ENCODE measurements around the gene CHURC1. TPM values are rescaled to one million over a fixed set of nuclear protein-coding genes. Genes with fewer than 3 reads are reported as not detected.

The CHURC1 gene
- total RNA-seq, 1 donor from 2014 or later, result 72.6 TPM

DNA sequence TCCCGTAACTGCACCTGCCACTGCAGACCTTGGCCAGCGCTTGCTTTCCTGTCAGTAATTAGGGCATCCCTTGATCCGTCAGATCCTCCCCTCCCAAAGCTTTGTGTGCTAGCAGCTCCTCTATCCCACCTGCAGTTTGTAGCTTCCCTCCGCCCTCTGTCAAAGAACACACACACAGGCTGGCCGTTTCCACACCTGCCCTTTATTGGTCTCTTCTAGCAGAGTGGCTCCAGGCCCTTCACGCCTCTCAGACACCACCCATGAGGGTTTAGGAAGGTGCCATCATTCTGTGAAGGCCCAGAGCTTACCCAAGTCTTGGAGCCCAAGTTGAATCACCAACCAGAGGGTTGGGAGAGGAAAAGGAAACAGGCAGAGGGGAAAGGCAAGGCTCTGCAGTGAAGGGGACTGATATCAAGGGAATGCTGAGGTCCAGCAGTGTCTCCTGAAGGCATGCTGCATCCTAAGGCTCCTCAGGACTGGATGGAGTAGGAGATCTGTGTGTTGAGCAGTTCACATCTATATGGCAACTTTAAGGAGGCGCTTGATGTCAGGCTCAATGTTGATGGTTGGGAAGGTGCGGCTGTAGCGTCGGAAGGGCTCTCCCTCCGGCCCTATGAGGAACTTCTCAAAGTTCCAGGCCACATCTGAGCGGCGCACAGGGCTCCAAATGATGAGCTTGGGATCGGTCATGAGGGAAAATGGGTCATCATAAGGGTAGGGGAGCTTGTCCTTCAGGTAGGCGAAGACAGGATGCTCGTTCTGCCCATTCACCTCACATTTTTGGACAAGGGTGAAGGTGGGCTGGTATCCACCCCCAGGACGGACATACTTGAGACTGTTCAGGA, 24.9 kb downstream of the CHURC1 start:
- no peak for ATAC-seq
- DNase-seq, result no peak
- Histone ChIP-seq H3K36me3 (peaks cover 45% of the 10 kb centered on the region), H3K27ac (no peak overlapping the region), H3K4me1 (no peaks in the 10 kb centered on the region), H3K4me3 (no peak overlapping the region), H3K9me3 (no peaks in the 10 kb centered on the region), H3K27me3 (ENCODE audit: low read depth) (no peaks in the 10 kb centered on the region)
- intact Hi-C loops (cut with DNase I), result no loop called here
- TF ChIP-seq, protein P1, sequence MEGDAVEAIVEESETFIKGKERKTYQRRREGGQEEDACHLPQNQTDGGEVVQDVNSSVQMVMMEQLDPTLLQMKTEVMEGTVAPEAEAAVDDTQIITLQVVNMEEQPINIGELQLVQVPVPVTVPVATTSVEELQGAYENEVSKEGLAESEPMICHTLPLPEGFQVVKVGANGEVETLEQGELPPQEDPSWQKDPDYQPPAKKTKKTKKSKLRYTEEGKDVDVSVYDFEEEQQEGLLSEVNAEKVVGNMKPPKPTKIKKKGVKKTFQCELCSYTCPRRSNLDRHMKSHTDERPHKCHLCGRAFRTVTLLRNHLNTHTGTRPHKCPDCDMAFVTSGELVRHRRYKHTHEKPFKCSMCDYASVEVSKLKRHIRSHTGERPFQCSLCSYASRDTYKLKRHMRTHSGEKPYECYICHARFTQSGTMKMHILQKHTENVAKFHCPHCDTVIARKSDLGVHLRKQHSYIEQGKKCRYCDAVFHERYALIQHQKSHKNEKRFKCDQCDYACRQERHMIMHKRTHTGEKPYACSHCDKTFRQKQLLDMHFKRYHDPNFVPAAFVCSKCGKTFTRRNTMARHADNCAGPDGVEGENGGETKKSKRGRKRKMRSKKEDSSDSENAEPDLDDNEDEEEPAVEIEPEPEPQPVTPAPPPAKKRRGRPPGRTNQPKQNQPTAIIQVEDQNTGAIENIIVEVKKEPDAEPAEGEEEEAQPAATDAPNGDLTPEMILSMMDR (IDR thresholded peaks at IDR 0.05), result no peak

DNA sequence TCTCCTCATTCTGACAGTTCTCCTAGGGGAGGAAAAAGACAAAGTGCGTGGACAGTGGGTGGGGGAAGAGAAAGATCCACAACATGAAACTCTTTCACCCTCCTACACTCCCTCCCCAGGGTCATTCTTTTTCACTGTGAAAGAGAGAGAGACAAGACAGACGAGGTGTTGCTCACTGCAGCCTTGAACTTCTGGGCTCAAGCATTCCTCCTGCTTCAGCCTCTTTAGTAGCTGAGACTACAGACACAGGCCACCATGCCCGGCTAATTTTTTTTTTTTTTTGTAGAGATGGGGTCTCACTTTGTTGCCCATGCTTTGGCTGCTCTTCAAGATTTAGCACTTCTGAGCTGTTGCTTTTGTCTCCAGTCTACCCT, 25.5 kb downstream of the CHURC1 start:
- Histone ChIP-seq H3K27ac (no peak overlapping the region), H3K36me3 (peaks cover 40% of the 10 kb centered on the region), H3K9me3 (no peaks in the 10 kb centered on the region), H3K27me3 (ENCODE audit: low read depth) (no peaks in the 10 kb centered on the region), H3K4me3 (no peak overlapping the region), H3K4me1 (no peaks in the 10 kb centered on the region)
- intact Hi-C loops (cut with DNase I), result no loop called here
- TF ChIP-seq, protein P1 (IDR thresholded peaks at IDR 0.05), result no peak
- ATAC-seq, result no peak
- no peak for DNase-seq

DNA sequence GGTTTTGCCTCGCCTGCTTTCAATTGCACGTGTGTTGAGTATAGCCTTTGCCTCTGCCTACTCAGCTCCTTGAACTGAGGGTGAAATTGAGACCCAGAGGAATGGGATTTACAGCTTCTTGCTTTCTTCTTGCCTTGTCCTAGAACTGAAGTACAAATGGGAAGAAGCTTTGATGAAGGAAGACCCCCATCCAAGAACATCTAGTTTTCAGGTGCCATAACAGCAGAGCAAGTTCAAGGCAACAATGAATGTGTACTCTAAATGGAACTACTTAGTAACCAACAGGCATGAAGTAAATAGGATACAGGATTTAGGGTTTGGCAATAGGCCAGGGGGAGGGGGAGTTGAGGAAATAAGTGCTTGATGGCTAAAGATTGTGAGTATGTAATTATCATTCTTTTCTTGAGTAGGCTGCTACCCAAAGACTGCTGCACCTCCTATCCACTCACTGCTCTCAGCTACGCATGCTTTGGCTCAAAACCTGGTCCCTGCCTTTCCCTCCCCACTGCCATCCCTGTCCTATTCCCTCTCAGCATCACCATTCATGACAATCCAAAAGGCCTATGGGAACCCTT, 26.2 kb downstream of the CHURC1 start:
- no peak overlapping the region for H3K4me3 ChIP-seq
- peaks cover 40% of the 10 kb centered on the region for H3K36me3 ChIP-seq
- H3K27ac ChIP-seq, result no peak overlapping the region
- ATAC-seq (no peak), DNase-seq (no peak)
- intact Hi-C loops (cut with DNase I), result no loop called here
- H3K27me3 ChIP-seq (ENCODE audit: low read depth), result no peaks in the 10 kb centered on the region
- TF ChIP-seq, protein P1 (IDR thresholded peaks at IDR 0.05), result no peak
- H3K9me3 ChIP-seq, result no peaks in the 10 kb centered on the region
- no peaks in the 10 kb centered on the region for H3K4me1 ChIP-seq

DNA sequence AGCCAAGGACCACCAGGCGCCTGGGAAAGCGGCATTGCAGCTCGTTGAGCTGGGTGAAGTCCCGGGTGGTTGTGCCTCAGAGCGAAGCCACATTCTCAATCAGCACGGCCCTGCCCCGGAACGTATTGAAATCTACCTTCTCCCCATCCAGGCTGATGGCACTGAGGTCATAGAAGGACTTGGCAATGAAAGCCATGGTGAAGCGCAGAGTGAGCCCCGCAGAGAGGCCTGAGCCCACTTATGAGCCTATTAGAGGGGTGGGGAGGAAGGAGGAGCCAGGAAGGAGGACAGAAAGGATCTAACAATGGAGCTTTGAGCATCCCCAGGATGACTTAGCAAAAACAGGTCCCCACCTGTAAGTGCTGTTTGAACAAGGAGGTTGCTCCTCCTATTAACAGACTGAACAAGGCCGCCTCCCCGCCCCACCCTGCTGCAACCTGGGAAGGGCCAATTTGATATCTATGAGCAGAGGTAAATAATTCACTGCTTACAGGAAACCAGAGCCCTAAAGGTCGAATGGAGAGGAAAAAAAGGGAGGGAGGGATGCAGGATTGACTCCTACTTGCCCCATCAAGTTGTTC, 28.4 kb downstream of the CHURC1 start, which contains the start of gene GPX2:
GPX2 (minus strand) TSS at position 215 of the 581 bp plus-strand sequence; CDS start at position 196, 19 bp downstream.
- no peak for DNase-seq
- TF ChIP-seq, protein P1 (IDR thresholded peaks at IDR 0.05), result no peak

DNA sequence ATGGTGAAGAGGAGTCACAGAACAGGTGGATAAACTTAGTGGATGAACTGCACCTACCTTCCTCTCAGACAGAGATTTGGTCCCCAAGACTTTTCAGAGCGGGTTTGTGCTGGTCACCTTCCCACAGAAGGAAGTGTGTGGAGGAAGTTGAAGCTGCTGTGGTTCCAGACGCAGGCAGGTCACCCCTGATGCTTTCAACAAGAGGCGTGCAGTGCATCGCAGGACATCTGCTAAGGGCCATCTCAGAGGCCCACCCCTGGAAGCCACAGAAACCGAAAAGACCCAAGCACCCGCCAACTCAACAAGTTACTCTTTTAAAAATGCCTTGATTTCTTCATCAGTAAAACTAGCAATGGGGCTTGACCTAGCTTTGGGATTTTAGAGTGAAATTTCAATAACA, 29.3 kb downstream of the CHURC1 start:
- TF ChIP-seq, protein P1 (IDR thresholded peaks at IDR 0.05), result no peak
- H3K36me3 ChIP-seq, result peaks cover 36% of the 10 kb centered on the region

More for the DNA sequence above, 28.4 kb downstream of the CHURC1 start, which contains the start of gene GPX2:
- H3K9me3 ChIP-seq, result no peaks in the 10 kb centered on the region
- H3K4me1 ChIP-seq, result no peaks in the 10 kb centered on the region
- H3K27ac ChIP-seq, result no peak within 1 kb of the TSS
- intact Hi-C loops (cut with DNase I), result no loop called here
- peak in 1 of 2 donors; percentile 9 for ATAC-seq
- peaks cover 40% of the 10 kb centered on the region for H3K36me3 ChIP-seq
- no peaks in the 10 kb centered on the region for H3K27me3 ChIP-seq (ENCODE audit: low read depth)
- no peak within 1 kb of the TSS for H3K4me3 ChIP-seq

More for the DNA sequence above, 29.3 kb downstream of the CHURC1 start:
- no peaks in the 10 kb centered on the region for H3K9me3 ChIP-seq
- ATAC-seq, result no peak
- DNase-seq, result no peak
- no peaks in the 10 kb centered on the region for H3K27me3 ChIP-seq (ENCODE audit: low read depth)
- intact Hi-C loops (cut with DNase I), result no loop called here
- no peak overlapping the region for H3K4me3 ChIP-seq
- H3K27ac ChIP-seq, result no peak overlapping the region
- no peaks in the 10 kb centered on the region for H3K4me1 ChIP-seq
